A549 treated with CpdA at 1 μM for 4 hours (cell line): Measurements from ENCODE around the gene BCL7B. TPM values are rescaled to one million over a fixed set of nuclear protein-coding genes. Genes with fewer than 3 reads are reported as not detected.

Source experiments
- total RNA-seq: library from RNA; stranded (reverse); fragments of 200-300 nt; extraction: Qiagen RNA extraction; gene quantifications from 5 replicates; pipeline ENCODE4 v1.2.3, GENCODE V29; 2022; ENCODE audit warnings: low read depth

BCL7B gene
- total RNA-seq: 62.6 to 80.5 TPM (median 71.7 TPM) in 5 replicates

GRCh38 chr7:73557397-73558257 is at the start of gene BCL7B:
TSS of gene BCL7B (minus strand) at chr7:73557690. CDS start at chr7:73557578, 112 bp downstream.

GRCh38 chr7:73578342-73579128 is 21.0 kb upstream of the BCL7B start, which contains the start of gene TBL2:
TSS of gene TBL2 (minus strand) at chr7:73578579. CDS start at chr7:73578549, 30 bp downstream.

DNA sequence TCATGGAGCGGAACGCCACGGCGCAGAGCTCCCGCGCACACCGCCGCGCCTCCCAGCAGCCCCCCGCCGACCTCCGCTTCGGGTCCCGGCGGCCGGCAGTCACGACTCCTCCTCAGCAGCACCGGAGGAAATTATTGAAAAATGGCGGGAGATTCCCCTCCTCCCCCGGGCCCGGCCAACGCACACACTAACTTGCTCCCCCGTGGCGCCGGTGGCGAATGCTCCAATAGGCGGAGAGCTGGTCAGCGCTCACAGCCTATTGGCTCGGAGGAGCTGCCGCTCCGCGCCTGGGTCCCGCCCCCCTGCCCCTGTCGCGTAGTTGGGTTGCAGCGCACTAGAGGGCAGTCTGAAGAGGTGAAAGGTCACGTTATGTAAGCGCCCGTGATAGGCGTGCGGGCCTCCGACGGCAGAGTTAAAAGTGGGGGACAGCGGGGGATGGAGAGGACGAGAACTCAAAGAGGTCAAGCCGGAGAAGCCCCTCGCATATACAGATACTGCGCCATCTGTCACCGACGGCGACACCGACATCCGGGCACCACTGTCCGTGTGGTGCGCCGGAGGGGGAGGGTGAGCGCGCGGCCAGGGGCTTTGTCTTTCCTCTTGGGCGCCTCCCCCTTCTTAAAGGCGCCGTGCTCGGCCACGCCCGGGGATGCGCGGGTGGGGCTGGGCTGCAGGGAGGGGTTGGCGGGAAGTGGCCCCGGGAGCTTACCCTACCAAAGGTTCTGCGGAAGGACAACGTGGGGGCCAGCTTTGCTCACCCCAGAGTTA is 35.2 kb downstream of the BCL7B start, which contains the start of gene BAZ1B:
Gene BAZ1B (minus strand): TSS at position 189 of the 768 bp plus-strand sequence. CDS start 360 bp downstream, outside the sequence.

Other genes with a start within 250 kb of the BCL7B start
- gene NSUN5, start 248.9 kb downstream of the BCL7B start, total RNA-seq: 42.8 to 57.9 TPM (median 56.9 TPM) in 5 replicates
- not detected in 5 replicates for gene TRIM50, start 229.6 kb downstream of the BCL7B start, total RNA-seq
- gene FKBP6, start 229.5 kb downstream of the BCL7B start, total RNA-seq: not detected in 5 replicates
- gene FZD9, start 123.9 kb downstream of the BCL7B start, total RNA-seq: 0.99 to 2.4 TPM (median 1.9 TPM) in 5 replicates
- gene BAZ1B, start 35.4 kb downstream of the BCL7B start, total RNA-seq: 54.1 to 72.4 TPM (median 61.7 TPM) in 5 replicates
- 52.8 to 61.3 TPM (median 55.6 TPM) in 5 replicates for gene TBL2, start 20.9 kb upstream of the BCL7B start, total RNA-seq
- 0.78 to 1.7 TPM (median 1.4 TPM) in 5 replicates for gene MLXIPL, start 66.8 kb upstream of the BCL7B start, total RNA-seq
- 2.2 to 5.4 TPM (median 4.5 TPM) in 5 replicates for gene VPS37D, start 110.1 kb upstream of the BCL7B start, total RNA-seq
- gene DNAJC30, start 125.8 kb upstream of the BCL7B start, total RNA-seq: 7.7 to 10.7 TPM (median 9.2 TPM) in 5 replicates
- 122 to 159 TPM (median 137 TPM) in 5 replicates for gene BUD23, start 125.9 kb upstream of the BCL7B start, total RNA-seq
- gene STX1A, start 162.0 kb upstream of the BCL7B start, total RNA-seq: 74.5 to 85.6 TPM (median 84.1 TPM) in 5 replicates
- gene ABHD11, start 181.1 kb upstream of the BCL7B start, total RNA-seq: 18.8 to 26.8 TPM (median 25.0 TPM) in 5 replicates
- 1.4 to 3.8 TPM (median 3.1 TPM) in 5 replicates for gene CLDN3, start 212.6 kb upstream of the BCL7B start, total RNA-seq